Measurements from ENCODE around the gene SMAD7.

Gene SMAD7

DNA sequence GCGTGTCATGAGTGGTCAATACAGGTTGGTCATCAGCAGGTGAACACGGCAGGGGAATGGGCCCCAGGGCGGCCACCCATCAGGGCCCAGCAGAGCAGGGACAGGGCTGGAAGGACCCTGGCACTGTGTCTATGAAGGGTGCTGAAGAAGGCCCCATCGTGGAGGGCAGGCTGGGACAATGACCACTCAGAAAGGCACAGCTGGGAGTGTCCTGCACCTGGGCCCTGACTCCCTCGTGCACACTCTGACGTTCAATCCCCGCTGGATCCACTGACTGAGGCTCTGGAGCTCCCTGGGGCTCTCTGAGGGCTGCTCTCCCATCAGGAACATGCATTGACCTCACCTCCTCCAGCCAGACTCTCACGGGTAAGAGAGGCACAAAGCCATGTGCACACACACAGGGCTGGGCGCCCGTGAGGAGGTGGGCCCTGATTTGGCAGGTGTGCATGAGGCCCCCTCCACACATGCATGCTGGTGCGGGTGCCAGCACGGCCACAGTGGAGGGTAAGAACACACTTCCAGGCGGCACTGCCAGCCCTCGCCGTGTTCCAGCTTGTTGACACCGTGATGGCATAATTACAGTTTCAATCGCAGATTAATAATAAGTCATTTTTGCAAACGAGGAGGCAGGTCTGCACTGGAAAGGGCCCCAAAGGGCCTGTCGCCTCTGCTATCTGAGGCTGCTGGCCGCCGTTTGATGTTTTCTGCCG, 58.5 kb downstream of the SMAD7 start:
- no peak for DNase-seq

DNA sequence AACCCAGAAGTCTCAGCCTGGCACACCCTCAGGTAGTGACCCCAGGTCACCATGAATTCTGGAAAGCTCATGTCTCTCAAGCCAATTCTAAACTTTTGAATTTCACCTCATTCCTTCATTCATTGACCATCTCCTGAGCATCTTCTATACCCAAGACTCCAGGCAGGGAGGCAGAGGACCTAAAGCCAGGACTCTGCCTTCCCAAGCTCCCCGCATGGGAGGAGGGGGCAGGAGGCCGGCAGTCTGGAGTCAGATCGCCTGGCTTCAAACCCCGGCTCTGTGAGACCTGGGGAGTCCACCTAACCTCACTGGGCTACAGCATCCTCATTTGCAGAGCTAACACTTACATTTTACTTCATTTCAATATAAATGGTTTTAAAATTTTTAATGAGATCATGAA, 59.0 kb downstream of the SMAD7 start:
- DNase-seq, result no peak

DNA sequence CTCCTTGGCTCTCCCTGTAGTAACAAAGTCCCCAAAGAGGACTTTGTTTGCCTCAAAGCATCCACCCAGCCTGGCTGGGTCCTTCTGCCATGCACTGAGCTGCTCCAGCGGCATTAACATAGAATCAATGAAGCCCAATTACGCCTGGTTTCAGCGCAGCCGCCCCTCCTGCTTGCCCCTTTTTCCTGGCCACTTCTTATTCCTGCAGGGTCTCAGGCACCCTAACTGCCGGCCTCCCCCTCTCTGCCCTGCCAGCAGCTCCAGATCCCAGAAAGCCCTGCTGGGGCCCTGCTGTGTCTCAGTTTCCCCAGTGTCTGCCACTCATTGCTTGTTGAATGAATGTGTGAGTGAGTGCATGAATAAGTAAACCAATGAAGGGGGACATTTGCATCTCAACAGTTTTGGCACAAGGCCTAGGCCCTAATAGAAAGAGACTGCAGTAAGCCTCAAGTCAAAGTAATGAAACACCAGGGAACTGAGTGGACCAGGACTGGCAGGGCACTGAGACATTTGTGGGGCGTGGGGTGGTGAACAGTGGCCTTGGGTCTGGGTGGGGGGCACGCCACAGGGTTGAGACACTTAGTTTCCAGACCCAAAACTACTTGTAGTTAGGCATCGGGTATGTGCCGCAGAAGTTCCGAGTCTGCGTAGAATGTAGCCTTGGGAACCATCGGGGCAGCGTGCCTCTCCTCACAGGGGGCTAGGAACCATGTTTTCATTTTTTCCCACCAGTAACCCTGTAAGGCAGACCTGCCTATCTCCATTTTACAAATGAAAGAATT, 60.6 kb downstream of the SMAD7 start:
- DNase-seq, result no peak

DNA sequence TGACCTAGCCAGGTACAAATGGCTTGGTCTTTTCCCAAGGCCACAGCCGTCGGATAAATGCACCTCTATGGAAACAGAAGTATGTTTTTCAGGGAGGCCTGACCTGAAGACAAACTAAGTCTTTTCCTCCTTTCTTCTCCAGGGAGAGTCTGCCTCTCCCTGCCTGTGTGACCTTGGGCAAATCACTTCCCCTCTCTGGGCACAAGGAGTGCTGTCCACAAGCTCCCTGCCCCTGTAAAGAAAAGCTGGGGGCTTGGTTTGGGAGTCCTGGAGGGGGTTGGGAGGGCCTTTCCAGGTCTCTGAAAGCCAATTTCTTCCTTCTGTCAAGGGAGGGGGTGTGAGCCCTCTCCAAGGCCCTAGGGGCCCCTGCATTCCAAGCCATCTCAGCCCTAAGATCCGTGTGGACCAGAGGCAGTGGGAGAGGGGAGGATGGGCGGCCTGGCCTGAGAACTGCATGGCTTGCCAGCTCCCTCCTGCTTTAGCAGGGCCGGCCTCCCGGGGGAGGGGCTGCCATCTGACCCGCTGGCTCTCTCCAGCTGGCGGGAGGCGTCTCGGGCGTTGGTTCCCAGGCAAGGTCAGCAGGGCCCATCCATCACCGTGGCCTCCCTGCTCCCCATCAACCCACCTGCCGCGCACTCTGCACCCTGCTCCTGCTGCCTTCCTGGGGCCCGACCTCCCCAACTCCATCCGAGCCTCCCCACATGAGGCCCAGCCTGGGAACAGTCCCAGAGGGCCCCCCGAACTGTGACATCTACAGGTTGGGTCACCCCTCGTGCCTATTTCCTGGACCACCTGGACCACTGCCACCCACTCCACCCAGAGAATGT, 61.4 kb downstream of the SMAD7 start:
- no peak for DNase-seq

DNA sequence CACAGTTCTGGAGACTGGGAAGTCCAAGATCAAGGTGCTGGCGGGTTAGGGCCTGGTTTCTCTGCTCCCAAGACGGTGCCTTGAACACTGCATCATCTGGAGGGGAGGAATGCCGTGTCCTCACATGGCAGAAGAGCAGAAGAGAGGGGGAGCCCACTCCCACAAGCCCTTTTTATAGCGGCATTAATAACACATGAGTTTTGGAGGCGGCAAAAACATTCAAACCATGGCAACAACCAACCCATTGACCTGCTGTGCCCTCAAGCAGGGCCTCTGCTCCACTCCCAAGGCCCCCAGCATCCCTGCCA, 62.0 kb downstream of the SMAD7 start:
- no peak for DNase-seq

DNA sequence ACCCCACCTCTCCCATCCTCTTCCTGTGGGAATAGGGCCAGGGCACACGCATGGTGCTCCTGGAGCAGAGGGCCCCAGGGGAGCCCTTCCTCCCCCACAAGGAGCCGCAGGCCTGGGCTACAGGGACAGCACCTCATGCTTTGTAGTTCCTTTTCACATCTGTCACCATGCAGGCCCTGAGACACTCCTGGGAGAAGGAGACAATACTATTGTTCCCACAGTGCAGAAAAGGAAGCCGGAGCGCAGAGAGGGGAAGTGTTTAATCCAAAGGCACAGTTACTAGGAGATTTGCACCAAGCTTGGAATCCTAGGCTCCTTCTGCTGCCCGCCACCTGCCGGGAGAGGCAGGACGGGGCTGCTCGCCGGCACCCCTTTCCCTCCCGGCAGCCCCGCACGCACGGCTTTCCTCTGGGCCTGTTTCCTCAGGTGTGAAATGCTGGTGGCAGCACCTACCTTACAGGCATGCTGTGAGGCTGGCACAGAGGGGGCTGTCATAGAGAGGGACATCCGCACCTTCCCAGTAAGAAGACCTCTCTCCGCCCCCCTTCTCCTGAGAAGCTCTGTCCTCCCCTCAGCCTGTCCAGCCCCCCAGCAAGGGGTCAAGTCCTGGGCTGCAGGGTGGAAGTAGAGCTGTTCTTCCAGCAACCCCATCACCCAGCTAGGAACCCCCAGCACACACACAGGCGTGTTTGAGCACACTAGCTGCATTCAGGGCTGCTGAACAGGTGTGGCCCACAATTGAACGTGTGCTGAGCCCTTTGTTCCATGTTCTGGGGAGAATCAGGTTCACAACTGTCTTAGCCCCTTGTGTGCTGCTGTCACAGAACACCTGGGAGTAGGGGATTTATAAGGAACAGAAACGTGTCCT, 62.6 kb downstream of the SMAD7 start:
- no peak for DNase-seq

DNA sequence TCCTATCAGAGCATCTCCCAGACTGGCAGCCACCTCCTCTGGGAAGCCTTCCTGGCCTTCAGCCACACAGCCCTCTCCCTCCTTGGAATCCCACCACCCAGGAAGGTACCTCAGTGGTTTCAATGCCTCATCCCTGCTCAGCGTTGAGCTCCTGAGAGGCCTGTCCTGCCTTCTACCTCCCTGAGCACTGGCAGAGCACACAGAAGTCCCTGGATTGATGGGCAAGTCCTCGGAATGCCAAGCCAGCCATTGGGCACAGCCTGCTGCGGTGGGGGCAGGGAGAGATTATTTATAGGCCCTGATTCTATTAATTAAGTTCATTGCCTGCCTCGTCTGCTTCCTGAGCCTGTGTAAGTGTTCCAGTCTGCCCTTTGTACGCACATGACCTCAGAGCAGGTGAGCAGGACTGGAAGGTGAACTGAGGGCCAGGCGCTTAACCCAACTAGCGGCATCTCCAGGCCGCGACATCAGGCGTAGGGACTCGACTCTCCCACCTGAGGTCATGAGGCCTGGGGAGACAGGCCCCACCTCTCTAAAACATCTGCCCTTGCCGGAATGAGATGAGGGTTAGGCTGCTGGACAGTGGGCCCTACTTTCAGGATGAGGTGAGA, 63.4 kb downstream of the SMAD7 start:
- no peak for DNase-seq

DNA sequence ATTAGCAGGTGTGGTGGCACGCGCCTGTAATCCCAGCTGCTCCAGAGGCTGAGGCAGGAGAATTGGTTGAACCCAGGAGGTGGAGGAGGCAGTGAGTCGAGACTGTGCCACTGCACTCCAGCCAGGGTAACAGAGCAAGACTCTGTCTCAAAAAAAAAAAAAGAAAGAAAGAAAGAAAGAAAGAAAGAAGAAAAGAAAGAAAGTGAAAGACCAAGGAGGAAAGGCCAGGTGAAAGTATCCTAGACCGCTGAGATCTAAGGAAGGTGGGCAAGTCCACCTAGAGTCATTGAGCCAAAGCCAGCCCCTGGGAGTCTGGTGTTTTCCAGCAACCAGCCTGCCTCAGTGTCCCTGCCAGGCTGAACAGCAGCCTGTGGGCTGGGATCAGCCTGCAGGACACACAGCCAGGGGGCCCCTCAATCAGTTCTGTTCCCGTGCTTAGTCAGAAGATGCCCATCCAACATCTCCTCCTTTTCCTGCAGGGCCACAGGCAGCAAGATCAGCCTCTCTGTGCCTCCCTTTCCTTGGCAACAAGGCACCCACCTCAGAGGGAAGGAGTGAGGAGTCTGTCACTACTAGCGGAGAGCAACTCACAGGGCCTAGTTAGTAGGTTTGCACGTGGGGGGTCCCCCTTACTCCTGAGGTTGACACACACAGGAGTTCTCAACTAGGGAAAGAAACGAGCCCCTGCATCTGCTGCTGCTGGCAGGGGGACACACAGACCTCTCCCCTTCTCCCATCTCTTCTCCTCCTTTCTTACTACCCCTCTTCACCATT, 64.1 kb downstream of the SMAD7 start:
- no peak for DNase-seq

DNA sequence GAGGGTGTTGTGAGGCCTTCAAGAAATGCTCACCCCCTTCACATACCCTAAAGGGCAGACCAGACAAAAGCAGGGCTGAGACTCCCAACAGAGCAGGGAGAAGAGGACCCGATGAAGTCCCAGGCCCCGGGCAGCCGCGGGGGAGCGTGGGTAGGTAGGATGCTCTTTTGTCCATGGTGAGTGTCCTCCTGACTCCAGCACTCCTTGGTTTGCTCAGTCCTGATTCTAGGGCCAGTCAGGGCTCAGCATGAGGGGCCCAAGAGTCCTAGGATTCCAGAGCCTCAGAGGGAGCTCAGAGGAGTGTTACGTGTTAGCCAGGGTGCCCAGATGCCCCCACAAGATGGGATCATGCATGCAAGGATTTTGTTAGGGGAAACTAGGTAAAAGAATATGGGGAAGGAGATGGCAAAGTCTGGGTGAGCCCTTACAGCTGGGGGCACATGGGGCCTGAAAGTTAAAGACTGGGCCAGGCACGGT, 64.8 kb downstream of the SMAD7 start:
- DNase-seq, result no peak

DNA sequence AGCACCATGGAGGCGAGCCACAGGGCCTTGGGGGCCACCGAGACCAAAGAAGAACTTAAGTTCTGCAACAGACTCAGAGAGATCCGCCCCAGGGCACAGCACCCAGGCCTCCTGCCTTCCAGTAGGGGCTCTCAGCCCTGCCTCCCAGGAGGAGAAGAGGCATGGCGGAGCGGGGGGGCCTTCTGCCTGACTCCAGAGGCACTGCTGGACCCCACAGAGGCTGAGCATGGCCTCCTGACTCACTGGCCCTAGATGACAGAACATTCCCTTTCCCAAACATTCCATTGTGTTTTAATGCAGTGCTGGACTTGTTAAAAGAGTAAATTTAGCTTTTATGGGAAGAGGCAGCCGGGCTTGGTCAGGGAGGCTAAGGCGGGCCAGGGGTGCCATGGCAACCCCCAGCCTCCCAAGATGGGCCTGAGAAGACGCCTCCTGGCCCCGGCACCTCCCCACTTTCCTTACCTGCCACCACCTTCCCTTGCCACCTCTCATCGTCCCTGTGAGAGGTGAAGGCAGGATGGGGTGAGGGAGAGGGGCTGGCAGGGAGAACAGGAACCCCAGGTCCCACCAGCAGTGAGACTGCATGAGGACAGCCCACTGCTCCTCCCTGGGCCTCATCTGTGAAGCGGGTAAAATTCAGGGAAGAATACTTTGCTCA, 65.4 kb downstream of the SMAD7 start:
- no peak for DNase-seq

DNA sequence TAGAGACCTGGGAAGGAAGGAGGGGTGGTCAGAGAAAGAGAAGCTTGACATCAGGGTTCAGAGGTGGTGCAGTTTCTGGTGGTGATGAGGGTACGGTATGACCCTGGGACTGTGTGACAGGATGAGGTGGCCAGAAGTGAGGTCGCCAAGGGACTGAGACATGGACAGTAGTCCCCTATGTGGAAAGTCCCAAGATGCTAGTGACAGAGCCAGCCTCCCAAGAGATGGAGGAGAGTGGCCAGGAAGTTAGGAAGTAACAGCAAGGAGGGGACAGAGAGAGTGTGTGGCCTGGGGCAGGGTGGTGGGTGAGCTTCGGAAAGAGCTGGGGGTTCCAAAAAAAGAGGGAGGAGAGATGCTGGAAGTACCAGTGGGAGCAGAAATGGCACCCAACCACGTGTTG, 66.0 kb downstream of the SMAD7 start:
- no peak for DNase-seq

DNA sequence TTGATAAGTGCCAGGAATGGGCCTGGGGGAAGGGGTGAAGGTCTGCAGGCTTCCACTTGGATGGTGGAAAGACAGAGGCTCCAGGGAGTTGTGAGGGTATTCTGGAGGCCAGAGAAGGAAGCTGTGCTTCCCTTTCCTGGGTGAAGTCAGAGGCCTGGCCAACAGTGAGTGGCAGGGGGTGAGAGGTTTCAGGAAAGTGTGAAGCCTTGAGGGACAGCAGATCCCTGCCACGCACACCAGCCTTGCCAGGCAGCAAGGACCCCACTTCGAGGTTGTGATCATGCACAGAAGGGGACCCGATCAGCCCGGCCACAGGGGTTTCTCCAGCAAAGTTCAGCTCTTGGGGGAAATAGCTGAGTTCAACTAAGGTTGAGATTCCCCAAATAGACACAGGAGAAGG, 66.5 kb downstream of the SMAD7 start:
- DNase-seq, result no peak

DNA sequence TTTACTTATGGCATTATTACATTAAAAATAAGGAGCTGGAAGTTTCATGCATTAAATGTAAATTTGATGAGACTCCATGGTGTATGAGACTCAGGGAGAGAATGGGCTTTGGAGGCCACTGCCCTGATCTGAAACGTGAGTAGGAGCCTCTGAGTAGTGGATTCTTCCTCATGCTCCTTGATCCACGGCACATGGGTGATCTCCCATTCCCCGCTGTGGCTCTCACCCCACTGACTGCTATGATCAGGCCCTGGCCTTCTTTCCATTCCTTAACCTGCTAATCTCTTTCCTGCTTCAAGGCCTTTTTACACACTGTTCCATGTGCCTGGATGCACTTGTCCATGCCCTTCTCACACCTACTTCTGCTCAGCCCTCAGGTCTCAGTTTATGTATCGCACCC, 68.4 kb downstream of the SMAD7 start:
- no peak for DNase-seq

DNA sequence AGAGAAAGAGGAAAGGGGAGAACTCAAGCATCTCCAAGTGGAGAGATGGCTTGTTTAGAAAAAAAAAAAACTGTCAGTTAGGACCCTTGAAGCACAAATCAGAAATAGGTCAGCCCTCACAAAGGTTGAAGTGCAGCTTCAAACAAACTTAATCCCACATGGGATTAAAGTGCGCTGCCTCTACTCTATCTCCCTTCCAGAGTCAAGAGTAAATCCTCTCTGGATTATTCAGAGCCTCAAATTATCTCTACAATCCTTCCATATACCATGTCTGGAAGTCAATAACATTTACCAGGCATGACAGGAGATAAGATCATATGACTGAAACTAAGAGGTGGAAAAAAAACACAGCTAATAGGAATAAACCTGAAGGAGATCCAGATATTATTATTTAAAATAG, 69.8 kb downstream of the SMAD7 start:
- DNase-seq, result no peak

DNA sequence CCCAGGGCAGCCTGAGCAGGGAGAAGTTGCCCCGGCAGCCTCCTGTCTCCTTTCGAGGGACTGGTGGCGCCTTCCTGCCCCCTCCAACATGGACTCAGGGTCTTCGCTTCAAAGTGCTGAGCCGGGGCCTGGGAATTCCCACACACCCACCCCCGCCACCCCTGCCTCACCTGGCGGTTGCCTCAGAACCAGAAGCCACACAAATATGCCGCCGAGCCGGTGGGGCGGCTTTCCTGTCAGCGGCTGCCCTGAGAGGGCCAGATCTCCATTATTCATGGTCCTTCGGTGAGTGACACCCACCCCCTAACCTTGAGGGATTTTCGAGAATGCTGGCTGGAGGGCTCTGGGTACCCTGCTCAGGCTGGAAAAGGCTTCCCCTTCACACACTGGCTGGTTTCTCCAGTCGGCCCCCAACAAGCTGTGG, 71.7 kb downstream of the SMAD7 start:
- DNase-seq, result no peak

DNA sequence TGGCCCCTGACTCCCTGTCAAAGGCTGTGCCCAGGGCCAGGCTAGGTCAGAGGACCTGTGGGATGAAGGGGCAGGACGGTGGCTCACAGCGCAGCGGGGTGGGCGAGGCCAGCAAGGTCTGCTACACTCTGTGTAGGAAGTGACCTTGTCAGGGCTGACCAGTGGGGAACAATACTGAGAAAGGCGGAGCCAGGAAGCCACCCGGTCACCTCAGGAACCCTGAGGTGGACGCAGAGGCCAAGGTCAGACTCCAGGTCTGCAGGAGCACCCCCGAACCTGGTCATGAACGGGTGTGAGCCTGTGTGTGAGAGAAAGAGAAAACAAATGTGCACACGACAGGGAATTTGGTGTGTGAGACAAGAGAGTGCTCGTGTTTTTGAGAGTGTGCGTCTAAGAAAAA, 72.3 kb downstream of the SMAD7 start:
- no peak for DNase-seq

DNA sequence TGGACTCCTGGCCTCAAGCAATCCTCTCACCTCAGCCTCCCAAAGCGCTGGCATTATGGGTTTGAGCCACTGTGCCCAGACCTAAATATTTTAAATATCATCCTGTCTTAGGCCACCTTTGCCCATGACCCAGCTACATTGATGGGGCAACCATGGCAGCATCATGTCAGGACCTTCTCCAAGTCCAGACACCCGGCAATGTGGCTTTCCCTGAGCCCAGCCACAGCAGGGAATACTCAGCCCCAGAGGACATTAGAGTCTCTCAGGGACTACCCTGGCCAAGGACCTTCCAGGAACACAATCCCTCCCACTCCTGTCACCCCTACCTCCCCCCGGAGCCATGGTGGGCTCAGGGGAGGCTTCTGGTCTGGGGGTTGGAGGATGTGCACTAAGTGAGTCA, 72.8 kb downstream of the SMAD7 start:
- no peak for DNase-seq

DNA sequence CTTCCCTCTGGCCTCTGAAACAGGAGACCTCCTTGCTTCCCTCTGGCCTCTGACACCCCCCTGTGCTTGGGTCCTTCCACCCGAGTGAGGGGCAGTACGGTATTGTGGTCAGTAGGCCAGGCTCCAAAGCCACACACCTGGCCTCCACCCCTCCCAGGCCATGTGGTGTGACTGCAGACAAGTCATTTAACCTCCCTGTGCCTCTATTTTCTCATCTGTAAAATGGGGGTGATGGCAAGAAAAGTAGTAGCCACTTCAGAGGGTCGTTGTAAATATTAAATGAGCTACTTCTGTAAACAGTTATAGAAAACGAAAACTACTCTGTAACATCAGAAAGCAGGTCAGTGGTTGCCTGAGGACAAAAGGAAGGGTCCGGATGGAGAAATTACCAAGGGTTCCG, 74.2 kb downstream of the SMAD7 start:
- no peak for DNase-seq

DNA sequence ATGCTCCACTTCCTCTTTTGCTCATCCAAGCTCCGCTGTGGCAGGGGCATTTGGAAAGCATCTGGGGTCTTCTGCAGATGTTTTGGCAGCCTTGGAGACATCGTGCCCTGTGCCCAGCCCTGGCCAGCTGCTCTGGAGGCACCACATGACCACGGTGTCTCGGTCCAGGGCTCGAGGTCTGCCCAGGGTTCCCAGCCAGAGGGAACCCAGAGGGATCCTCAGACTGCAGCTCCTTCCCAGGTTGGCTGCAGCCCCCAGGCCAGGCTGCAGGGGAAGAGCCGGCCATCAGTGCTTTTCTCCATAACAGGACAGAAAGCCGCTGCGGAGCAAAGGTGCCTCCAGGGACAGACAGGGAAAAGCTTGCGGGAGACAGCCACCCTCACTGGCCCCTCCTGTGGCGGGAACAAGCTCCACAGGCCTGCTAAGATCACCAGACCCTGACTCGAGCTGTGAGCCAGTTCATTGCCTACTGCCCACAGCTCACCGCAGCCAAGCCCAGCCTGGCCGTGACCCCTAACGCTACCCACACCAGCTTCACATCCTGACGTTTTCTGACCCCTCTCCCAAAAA, 74.7 kb downstream of the SMAD7 start:
- no peak for DNase-seq

DNA sequence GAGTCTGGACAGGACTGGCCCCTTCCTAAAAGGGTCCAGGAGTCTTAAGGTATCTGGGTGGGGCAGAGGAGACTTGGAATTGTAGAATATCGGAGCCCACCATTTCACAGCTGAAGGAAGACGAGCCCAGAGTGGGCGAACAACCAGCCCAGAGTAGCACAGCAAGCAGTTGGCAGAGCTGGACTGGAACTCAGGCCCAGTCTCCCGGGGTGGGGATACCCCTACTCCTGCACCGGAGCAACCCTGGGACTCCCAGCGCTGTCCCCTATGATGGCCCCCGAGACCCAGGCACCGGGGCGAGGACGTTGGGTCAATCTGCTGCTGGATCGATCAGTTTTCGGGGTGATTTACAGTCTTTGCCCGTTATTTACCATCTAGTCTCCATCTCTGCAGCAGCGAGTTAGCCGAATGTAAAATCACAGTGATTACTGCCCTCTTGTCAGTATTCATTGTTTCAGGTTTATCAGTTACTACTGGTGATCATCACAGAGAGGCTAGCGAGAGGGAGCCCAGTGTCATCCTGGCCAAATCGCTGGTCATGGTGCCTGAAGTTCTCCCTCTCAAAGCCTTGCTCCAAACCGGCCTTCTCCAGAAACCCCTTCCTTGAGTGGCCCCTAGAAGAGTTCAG, 75.3 kb downstream of the SMAD7 start:
- no peak for DNase-seq

All from activated naive CD4-positive, alpha-beta T cell (primary cell).